HL-60 (cell line): ENCODE results near the gene THBS3.

ENCODE experiments used
- DNase-seq, 2 experiments: peaks; one replicate each; pipeline ENCODE4 v3.0.0-alpha.2; 2010 to 2020; ENCODE audit warnings: low read depth in 1 of 2, low spot score in 1 of 2
- H3K27ac ChIP-seq: fragments of 250-450 bp; sonication (Bioruptor Pico); replicated peaks from 2 replicates; pipeline ENCODE4 v1.5.1; 2020; ENCODE audit warnings: mild to moderate bottlenecking, moderate library complexity
- H3K27me3 ChIP-seq: fragments of 250-450 bp; sonication (Bioruptor Pico); 2 replicates; pipeline ENCODE4 v1.5.1; 2021; ENCODE audit warnings: mild to moderate bottlenecking, moderate library complexity; ENCODE audit not compliant: insufficient read depth, poor library complexity, severe bottlenecking
- H3K4me3 ChIP-seq: replicated peaks from 2 replicates; pipeline ENCODE4 v1.5.1; 2011; ENCODE audit warnings: mild to moderate bottlenecking, control low read depth, low read length; ENCODE audit not compliant: insufficient read depth
- CTCF ChIP-seq: IDR thresholded peaks from one replicate; pipeline ENCODE4 v1.5.1; 2011; ENCODE audit warnings: low read length, control low read depth, inconsistent platforms; ENCODE audit not compliant: insufficient read depth
- GABPA ChIP-seq: IDR thresholded peaks from 2 replicates; pipeline ENCODE4 v1.6.1; 2012; ENCODE audit warnings: low read depth
- POLR2AphosphoS5 ChIP-seq: IDR thresholded peaks from 2 replicates; pipeline ENCODE4 v1.6.1; 2012; ENCODE audit warnings: low read depth
- REST ChIP-seq: IDR thresholded peaks from 2 replicates; pipeline ENCODE4 v1.6.1; 2012; ENCODE audit warnings: low read depth; ENCODE audit not compliant: insufficient replicate concordance
- SPI1 ChIP-seq: IDR thresholded peaks from 2 replicates; pipeline ENCODE4 v1.6.1; 2012; ENCODE audit warnings: low read depth, mild to moderate bottlenecking, borderline replicate concordance

The THBS3 gene

GRCh38 chr1:155199792-155200191 is 7.9 kb downstream of the THBS3 start:
- no peak overlapping the region for H3K27ac ChIP-seq
- DNase-seq = no peak
- no peak for TF ChIP-seq GABPA
- no peak for TF ChIP-seq POLR2AphosphoS5
- TF ChIP-seq SPI1 = no peak
- no peak for TF ChIP-seq CTCF
- TF ChIP-seq REST = no peak
- no peak overlapping the region for H3K4me3 ChIP-seq
- no peaks in the 10 kb centered on the region for H3K27me3 ChIP-seq

GRCh38 chr1:155198547-155198906 is 9.2 kb downstream of the THBS3 start:
- H3K27ac ChIP-seq = no peak overlapping the region
- no peak for DNase-seq
- TF ChIP-seq REST (no peak), GABPA (no peak), POLR2AphosphoS5 (no peak), SPI1 (no peak), CTCF (no peak)
- no peak overlapping the region for H3K4me3 ChIP-seq
- no peaks in the 10 kb centered on the region for H3K27me3 ChIP-seq

GRCh38 chr1:155197901-155198546 is 9.7 kb downstream of the THBS3 start:
- H3K4me3 ChIP-seq = no peak overlapping the region
- H3K27ac ChIP-seq = no peak overlapping the region
- H3K27me3 ChIP-seq = no peaks in the 10 kb centered on the region
- DNase-seq = no peak
- TF ChIP-seq REST (no peak), CTCF (no peak), POLR2AphosphoS5 (no peak), GABPA (no peak), SPI1 (no peak)
